ENCODE data around the gene DAP3.
A peak's percentile ranks its signal among the peaks of the same experiment; 100 is the strongest.

Gene DAP3

GRCh38 chr1:155688324-155689080, 389 bp upstream of the DAP3 start, which contains the start of gene YY1AP1:
YY1AP1 (minus strand) TSS chr1:155688774; CDS start chr1:155680436, 8,338 bp downstream.
- Histone ChIP-seq H3K9ac (ENCODE audit: low read length) (peak within 1 kb of the TSS; percentile 99), H3F3A (ENCODE audit: insufficient read depth, low read length) (no peaks in the 10 kb centered on the region), H2AFZ (ENCODE audit: low read length) (peak within 1 kb of the TSS; percentile 95), H3K4me2 (ENCODE audit: low read depth, low read length) (peak within 1 kb of the TSS; percentile 50; the same call in 1 of the 2 replicates), H3K36me3 (replicated peaks; ENCODE audit: insufficient read depth, low read length) (no peaks in the 10 kb centered on the region; the same call in 1 of the 2 replicates), H3K9me3 (replicated peaks; ENCODE audit: insufficient read depth, low read length) (no peaks in the 10 kb centered on the region), H3K27ac (ENCODE audit: low read length) (peak within 1 kb of the TSS; percentile 90), H3K27me3 (replicated peaks; ENCODE audit: insufficient read depth, low read length) (no peaks in the 10 kb centered on the region), H3K9me2 (replicated peaks; ENCODE audit: insufficient read depth, low read length) (no peaks in the 10 kb centered on the region), H4K20me1 (ENCODE audit: insufficient read depth, low read length) (peaks cover 18% of the 10 kb centered on the region), H3K4me1 (ENCODE audit: low read length) (peaks cover 4% of the 10 kb centered on the region; the same call in 1 of the 2 replicates), H3K79me2 (ENCODE audit: low read length) (peaks cover 58% of the 10 kb centered on the region), H3K4me3 (ENCODE audit: low read length) (peak within 1 kb of the TSS; percentile 95)
- no peak for TF ChIP-seq EZH2phosphoT487 (IDR thresholded peaks at IDR 0.05; ENCODE audit: low read length)
- no peak for TF ChIP-seq CTCF (IDR thresholded peaks at IDR 0.05; ENCODE audit: low read length)
- no peak for TF ChIP-seq EZH2 (optimal IDR thresholded peaks at IDR 0.05; ENCODE audit: low read depth, low read length)
- peak; percentile 96 for DNase-seq

- H3F3A ChIP-seq (ENCODE audit: insufficient read depth, low read length): peaks cover 8% of the 10 kb centered on the region; the same call in 1 of the 2 replicates
- peaks cover 8% of the 10 kb centered on the region for H3K4me1 ChIP-seq (ENCODE audit: low read length)
- no peaks in the 10 kb centered on the region for H3K9me3 ChIP-seq (replicated peaks; ENCODE audit: insufficient read depth, low read length)
- peaks cover 15% of the 10 kb centered on the region for H3K36me3 ChIP-seq (replicated peaks; ENCODE audit: insufficient read depth, low read length)
- no peak for DNase-seq
- H3K27ac ChIP-seq (ENCODE audit: low read length): no peak overlapping the region
- H3K9ac ChIP-seq (ENCODE audit: low read length): no peak overlapping the region
- H3K27me3 ChIP-seq (replicated peaks; ENCODE audit: insufficient read depth, low read length): no peaks in the 10 kb centered on the region
- TF ChIP-seq CTCF (IDR thresholded peaks at IDR 0.05; ENCODE audit: low read length) (no peak), EZH2 (optimal IDR thresholded peaks at IDR 0.05; ENCODE audit: low read depth, low read length) (no peak), EZH2phosphoT487 (IDR thresholded peaks at IDR 0.05; ENCODE audit: low read length) (no peak)
- H2AFZ ChIP-seq (ENCODE audit: low read length): no peak overlapping the region
- H3K9me2 ChIP-seq (replicated peaks; ENCODE audit: insufficient read depth, low read length): no peaks in the 10 kb centered on the region
- H3K79me2 ChIP-seq (ENCODE audit: low read length): peaks cover 49% of the 10 kb centered on the region
- peaks cover 8% of the 10 kb centered on the region; the same call in 1 of the 2 replicates for H4K20me1 ChIP-seq (ENCODE audit: insufficient read depth, low read length)
- H3K4me2 ChIP-seq (ENCODE audit: low read depth, low read length): no peak overlapping the region
- no peak overlapping the region for H3K4me3 ChIP-seq (ENCODE audit: low read length)
Measured at GRCh38 chr1:155691992-155692528, 3.2 kb downstream of the DAP3 start.

GRCh38 chr1:155694167-155694566, 5.3 kb downstream of the DAP3 start:
- H3K4me3 ChIP-seq (ENCODE audit: low read length): peak overlapping the region; percentile 48
- H3K9me2 ChIP-seq (replicated peaks; ENCODE audit: insufficient read depth, low read length): no peaks in the 10 kb centered on the region
- no peaks in the 10 kb centered on the region for H3K9me3 ChIP-seq (replicated peaks; ENCODE audit: insufficient read depth, low read length)
- no peaks in the 10 kb centered on the region for H3K27me3 ChIP-seq (replicated peaks; ENCODE audit: insufficient read depth, low read length)
- H3K9ac ChIP-seq (ENCODE audit: low read length): no peak overlapping the region
- H3K4me1 ChIP-seq (ENCODE audit: low read length): peaks cover 8% of the 10 kb centered on the region
- no peak overlapping the region for H3K27ac ChIP-seq (ENCODE audit: low read length)
- no peak overlapping the region for H2AFZ ChIP-seq (ENCODE audit: low read length)
- H3K79me2 ChIP-seq (ENCODE audit: low read length): peaks cover 55% of the 10 kb centered on the region
- peak overlapping the region; percentile 56; the same call in 1 of the 2 replicates for H3K4me2 ChIP-seq (ENCODE audit: low read depth, low read length)
- no peak for DNase-seq
- peaks cover 10% of the 10 kb centered on the region; the same call in 1 of the 2 replicates for H4K20me1 ChIP-seq (ENCODE audit: insufficient read depth, low read length)
- H3F3A ChIP-seq (ENCODE audit: insufficient read depth, low read length): peaks cover 8% of the 10 kb centered on the region; the same call in 1 of the 2 replicates
- H3K36me3 ChIP-seq (replicated peaks; ENCODE audit: insufficient read depth, low read length): peaks cover 20% of the 10 kb centered on the region
- TF ChIP-seq EZH2phosphoT487 (IDR thresholded peaks at IDR 0.05; ENCODE audit: low read length) (no peak), EZH2 (optimal IDR thresholded peaks at IDR 0.05; ENCODE audit: low read depth, low read length) (no peak), CTCF (IDR thresholded peaks at IDR 0.05; ENCODE audit: low read length) (no peak)

Data from MM.1S (cell line).